IMR-90 (cell line): ENCODE measurements around the gene TRDN. TPM values are rescaled to one million over a fixed set of nuclear protein-coding genes. Genes with fewer than 3 reads are reported as not detected.

Experiments
- ATAC-seq: fragments of 200-7000 bp; cut with Tn5 transposase; 2 replicates; pipeline ENCODE4 v1.9.1; 2020; ENCODE audit warnings: low read depth, mild to moderate bottlenecking, moderate library complexity
- BruUV-seq: library from RNA; stranded (reverse); fragments of 400-500 nt; replicated peaks from 2 replicates; lab custom pipeline; 2021; lab: Mats Ljungman, UMichigan
- CTCF ChIA-PET: fragments of 300-600 bp; formaldehyde crosslinking; extraction: SDS; loops from one replicate; lab custom pipeline; 2021; ENCODE audit warnings: antibody characterized with exemption; lab: Yijun Ruan, JAX
- POLR2A ChIA-PET: fragments of 300-600 bp; sonication (Branson Sonifier 250); formaldehyde crosslinking; loops from one replicate; lab custom pipeline; 2022; ENCODE audit warnings: antibody characterized with exemption; ENCODE audit not compliant: unreplicated experiment; lab: Charles Lee
- DNase-seq: peaks from one replicate; pipeline ENCODE4 v3.0.0; 2013
- H2AFZ ChIP-seq: replicated peaks from 2 replicates; pipeline ENCODE3; 2013; ENCODE audit warnings: low read length, mild to moderate bottlenecking; ENCODE audit not compliant: poor library complexity
- H2AK5ac ChIP-seq: 2 replicates; pipeline ENCODE4 v1.6.1; 2013; ENCODE audit warnings: low read depth, low read length, inconsistent platforms
- H2AK9ac ChIP-seq: replicated peaks from 2 replicates; pipeline ENCODE3; 2013; ENCODE audit warnings: mild to moderate bottlenecking, low read depth, low read length, moderate library complexity; ENCODE audit not compliant: poor library complexity
- H2BK120ac ChIP-seq: 2 replicates; pipeline ENCODE4 v1.6.1; 2013; ENCODE audit warnings: low read depth, low read length, inconsistent platforms
- H2BK15ac ChIP-seq: 3 replicates; pipeline ENCODE4 v1.6.1; 2013; ENCODE audit warnings: low read depth, low read length, inconsistent platforms
- H2BK20ac ChIP-seq: 2 replicates; pipeline ENCODE4 v1.6.1; 2013; ENCODE audit warnings: low read depth, mild to moderate bottlenecking, inconsistent platforms, low read length, moderate library complexity
- H2BK5ac ChIP-seq: 2 replicates; pipeline ENCODE4 v1.6.1; 2013; ENCODE audit warnings: mild to moderate bottlenecking, low read depth, low read length, inconsistent platforms; ENCODE audit not compliant: poor library complexity, severe bottlenecking
- H3K14ac ChIP-seq: replicated peaks from 2 replicates; pipeline ENCODE4 v1.6.1; 2013; ENCODE audit warnings: low read depth, low read length, inconsistent platforms
- H3K18ac ChIP-seq: 2 replicates; pipeline ENCODE4 v1.6.1; 2013; ENCODE audit warnings: low read depth, low read length, control low read depth
- H3K23ac ChIP-seq: 2 replicates; pipeline ENCODE4 v1.6.1; 2013; ENCODE audit warnings: low read depth, low read length, inconsistent platforms
- H3K27ac ChIP-seq: 2 replicates; pipeline ENCODE4 v1.5.1; 2013; ENCODE audit warnings: mild to moderate bottlenecking, control low read depth, low read length; ENCODE audit not compliant: insufficient read depth
- H3K27me3 ChIP-seq: 2 replicates; pipeline ENCODE4 v1.6.1; 2013; ENCODE audit warnings: low read length; ENCODE audit not compliant: control insufficient read depth, insufficient read depth
- H3K36me3 ChIP-seq: 2 replicates; pipeline ENCODE4 v1.6.1; 2013; ENCODE audit warnings: low read length, mixed read lengths; ENCODE audit not compliant: control insufficient read depth, insufficient read depth
- H3K4ac ChIP-seq: 2 replicates; pipeline ENCODE4 v1.6.1; 2013; ENCODE audit warnings: low read depth, low read length, inconsistent platforms
- H3K4me1 ChIP-seq: 2 replicates; pipeline ENCODE4 v1.6.1; 2013; ENCODE audit warnings: low read length, mixed read lengths; ENCODE audit not compliant: control insufficient read depth, insufficient read depth
- H3K4me2 ChIP-seq: 2 replicates; pipeline ENCODE4 v1.6.1; 2013; ENCODE audit warnings: low read depth, mild to moderate bottlenecking, control low read depth, low read length, moderate library complexity
- H3K4me3 ChIP-seq: 2 replicates; pipeline ENCODE4 v1.5.1; 2013; ENCODE audit warnings: low read depth, mild to moderate bottlenecking, control low read depth, low read length, moderate library complexity; ENCODE audit not compliant: insufficient read depth
- H3K56ac ChIP-seq: 2 replicates; pipeline ENCODE4 v1.6.1; 2013; ENCODE audit warnings: low read length, inconsistent platforms; ENCODE audit not compliant: insufficient read depth; ENCODE audit errors: extremely low read depth
- H3K79me1 ChIP-seq, 2 experiments: 2 replicates each; pipeline ENCODE4 v1.6.1; 2013; ENCODE audit warnings: low read length in 2 of 2, inconsistent platforms in 1 of 2, low read depth in 1 of 2
- H3K9ac ChIP-seq: 2 replicates; pipeline ENCODE4 v1.6.1; 2013; ENCODE audit warnings: low read depth, low read length, control low read depth
- H3K9me1 ChIP-seq: 2 replicates; pipeline ENCODE4 v1.6.1; 2013; ENCODE audit warnings: low read length, inconsistent platforms; ENCODE audit not compliant: insufficient read depth
- H3K9me3 ChIP-seq: 2 replicates; pipeline ENCODE4 v1.6.1; 2013; ENCODE audit warnings: low read length; ENCODE audit not compliant: control insufficient read depth, insufficient read depth
- H4K20me1 ChIP-seq: 2 replicates; pipeline ENCODE4 v1.6.1; 2013; ENCODE audit warnings: low read length, inconsistent platforms; ENCODE audit not compliant: insufficient read depth
- H4K5ac ChIP-seq: 2 replicates; pipeline ENCODE4 v1.6.1; 2013; ENCODE audit warnings: mild to moderate bottlenecking, low read depth, low read length, control low read depth
- H4K8ac ChIP-seq, 2 experiments: 2 replicates each; pipeline ENCODE4 v1.6.1; 2013; ENCODE audit warnings: low read depth in 2 of 2, low read length in 2 of 2, control low read depth in 1 of 2, inconsistent platforms in 1 of 2
- H4K91ac ChIP-seq: 2 replicates; pipeline ENCODE4 v1.6.1; 2013; ENCODE audit warnings: low read depth, low read length, inconsistent platforms; ENCODE audit not compliant: insufficient read depth
- BHLHE40 ChIP-seq: fragments of 150-350 bp; IDR thresholded peaks from 2 replicates; pipeline ENCODE4 v1.6.1; 2016; ENCODE audit warnings: mild to moderate bottlenecking, low read depth, low read length
- CEBPB ChIP-seq: IDR thresholded peaks from 2 replicates; pipeline ENCODE4 v1.6.1; 2012; ENCODE audit warnings: low read depth, low read length, improper control_type of control experiment
- CHD1 ChIP-seq: IDR thresholded peaks from 2 replicates; pipeline ENCODE4 v1.6.1; 2012; ENCODE audit warnings: low read depth, low read length, improper control_type of control experiment
- FOS ChIP-seq: fragments of 150-350 bp; IDR thresholded peaks from 2 replicates; pipeline ENCODE4 v1.6.1; 2016; ENCODE audit warnings: low read depth, low read length
- MAFK ChIP-seq: IDR thresholded peaks from 2 replicates; pipeline ENCODE4 v1.6.1; 2012; ENCODE audit warnings: low read depth, low read length, improper control_type of control experiment
- MAZ ChIP-seq: IDR thresholded peaks from 2 replicates; pipeline ENCODE4 v1.6.1; 2012; ENCODE audit warnings: low read depth, mild to moderate bottlenecking, low read length, improper control_type of control experiment, moderate library complexity, borderline replicate concordance
- MXI1 ChIP-seq: IDR thresholded peaks from 2 replicates; pipeline ENCODE4 v1.6.1; 2012; ENCODE audit warnings: low read depth, mild to moderate bottlenecking, low read length, moderate library complexity, borderline replicate concordance
- NFE2L2 ChIP-seq: fragments of 150-350 bp; IDR thresholded peaks from 2 replicates; pipeline ENCODE4 v1.6.1; 2016; ENCODE audit warnings: low read depth, mild to moderate bottlenecking, low read length
- POLR2A ChIP-seq: IDR thresholded peaks from 2 replicates; pipeline ENCODE4 v1.6.1; 2012; ENCODE audit warnings: mild to moderate bottlenecking, low read depth, low read length
- RAD21 ChIP-seq: IDR thresholded peaks from 2 replicates; pipeline ENCODE4 v1.6.1; 2012; ENCODE audit warnings: low read length, improper control_type of control experiment
- RCOR1 ChIP-seq: IDR thresholded peaks from 2 replicates; pipeline ENCODE4 v1.6.1; 2012; ENCODE audit warnings: mild to moderate bottlenecking, low read length, improper control_type of control experiment; ENCODE audit not compliant: insufficient replicate concordance
- RFX5 ChIP-seq: IDR thresholded peaks from 2 replicates; pipeline ENCODE4 v1.8.0; 2012; ENCODE audit warnings: low read depth, mild to moderate bottlenecking, low read length, moderate library complexity
- SMC3 ChIP-seq: fragments of 150-350 bp; IDR thresholded peaks from 2 replicates; pipeline ENCODE4 v1.6.1; 2016; ENCODE audit warnings: low read depth, mild to moderate bottlenecking, antibody characterized with exemption, low read length, moderate library complexity
- dilution Hi-C: fragments of 300-500 bp; cut with HindIII; formaldehyde crosslinking; loops from one replicate; pipeline ENCODE4 v1.14.3; 2018; ENCODE audit warnings: low sequenced_read_pairs; ENCODE audit not compliant: unreplicated experiment
- in situ Hi-C: fragments of 300-500 bp; cut with MboI; formaldehyde crosslinking; loops from 3 replicates; pipeline ENCODE4 v1.14.3; 2019; ENCODE audit warnings: low sequenced_read_pairs, inconsistent platforms, mixed read lengths
- intact Hi-C: fragments of 100-400 bp; cut with micrococcal nuclease; formaldehyde crosslinking; loops from 2 replicates; pipeline ENCODE4 v1.10.0; 2022
- polyA plus RNA-seq, 3 experiments: library from polyadenylated mRNA; depleted of rRNA; stranded (reverse); fragments of >200 nt; gene quantifications; 2 replicates each; pipeline ENCODE4 v1.2.3, GENCODE V29; 2012; ENCODE audit warnings: low replicate concordance in 1 of 3
- total RNA-seq: library from RNA; depleted of rRNA; stranded (reverse); fragments of >200 nt; gene quantifications from 2 replicates; pipeline ENCODE4 v1.2.3, GENCODE V29; 2012
- TF ChIP-seq, protein P1 (sequence below): fragments of 150-350 bp; IDR thresholded peaks from 2 replicates; pipeline ENCODE4 v1.6.1; 2016; ENCODE audit warnings: low read depth, mild to moderate bottlenecking, low read length, moderate library complexity, borderline replicate concordance
- TF ChIP-seq, protein P2 (sequence below): conservative IDR thresholded peaks from 2 replicates; pipeline ENCODE4 v1.5.1; 2012; ENCODE audit warnings: mild to moderate bottlenecking, low read depth, low read length, improper control_type of control experiment
- TF ChIP-seq, protein P3 (sequence below): fragments of 150-350 bp; IDR thresholded peaks from 2 replicates; pipeline ENCODE4 v1.6.1; 2017; ENCODE audit warnings: mild to moderate bottlenecking, antibody characterized with exemption, low read length, low read depth

TRDN gene
- total and polyA plus RNA-seq, 2 of the 4 experiments (the other 2 are of a cell fraction), result not detected

DNA sequence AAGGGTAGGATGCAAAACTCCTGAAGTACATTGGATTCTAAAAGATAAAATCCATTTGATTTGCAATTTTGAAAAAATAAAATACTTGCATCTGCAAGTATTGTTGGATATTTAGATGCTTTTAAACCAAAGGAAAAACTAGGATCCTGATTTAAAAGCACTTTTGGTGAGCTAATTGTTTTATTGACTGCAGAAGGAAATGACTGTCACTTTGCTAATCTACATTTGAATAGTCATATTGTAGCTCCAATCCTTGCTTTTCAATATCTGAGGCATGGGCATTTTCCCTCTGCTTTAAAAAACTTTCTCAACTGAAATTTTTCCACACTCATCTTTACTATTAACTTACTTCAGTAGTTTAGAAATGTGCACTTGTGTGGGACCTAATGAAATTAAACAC is 74.1 kb downstream of the TRDN start:
- ATAC-seq (no peak), DNase-seq (no peak)
- Histone ChIP-seq H2AK9ac (no peak overlapping the region), H3K4me2 (no peak overlapping the region), H3K9ac (no peak overlapping the region), H3K56ac (no peak overlapping the region), H3K23ac (no peak overlapping the region), H3K27ac (no peak overlapping the region), H3K14ac (no peak overlapping the region), H2BK120ac (no peak overlapping the region), H2BK5ac (no peak overlapping the region), H4K5ac (no peak overlapping the region), H4K8ac (no peak overlapping the region), H3K36me3 (no peaks in the 10 kb centered on the region), H2BK20ac (no peak overlapping the region), H3K9me3 (no peaks in the 10 kb centered on the region; the same call in 1 of the 2 replicates), H4K91ac (no peak overlapping the region), H3K4ac (no peak overlapping the region), H4K20me1 (no peaks in the 10 kb centered on the region), H3K9me1 (no peaks in the 10 kb centered on the region), H3K79me1 (no peaks in the 10 kb centered on the region), H2AK5ac (no peak overlapping the region), H2AFZ (no peak overlapping the region), H3K18ac (no peak overlapping the region), H3K27me3 (no peaks in the 10 kb centered on the region), H2BK15ac (no peak overlapping the region), H3K4me1 (no peaks in the 10 kb centered on the region), H3K4me3 (no peak overlapping the region)
- ChIA-PET POLR2A (no interaction called here), CTCF (no interaction called here)
- TF ChIP-seq MAZ, result no peak
- no peak for TF ChIP-seq MXI1
- no peak for TF ChIP-seq MAFK
- TF ChIP-seq CHD1, result no peak
- no peak for TF ChIP-seq CEBPB
- TF ChIP-seq RCOR1, result no peak
- TF ChIP-seq SMC3, result no peak
- no peak for TF ChIP-seq RAD21
- TF ChIP-seq, protein P1, sequence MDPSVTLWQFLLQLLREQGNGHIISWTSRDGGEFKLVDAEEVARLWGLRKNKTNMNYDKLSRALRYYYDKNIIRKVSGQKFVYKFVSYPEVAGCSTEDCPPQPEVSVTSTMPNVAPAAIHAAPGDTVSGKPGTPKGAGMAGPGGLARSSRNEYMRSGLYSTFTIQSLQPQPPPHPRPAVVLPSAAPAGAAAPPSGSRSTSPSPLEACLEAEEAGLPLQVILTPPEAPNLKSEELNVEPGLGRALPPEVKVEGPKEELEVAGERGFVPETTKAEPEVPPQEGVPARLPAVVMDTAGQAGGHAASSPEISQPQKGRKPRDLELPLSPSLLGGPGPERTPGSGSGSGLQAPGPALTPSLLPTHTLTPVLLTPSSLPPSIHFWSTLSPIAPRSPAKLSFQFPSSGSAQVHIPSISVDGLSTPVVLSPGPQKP, result no peak
- no peak for TF ChIP-seq NFE2L2
- TF ChIP-seq FOS, result no peak
- TF ChIP-seq POLR2A, result no peak
- TF ChIP-seq, protein P2, sequence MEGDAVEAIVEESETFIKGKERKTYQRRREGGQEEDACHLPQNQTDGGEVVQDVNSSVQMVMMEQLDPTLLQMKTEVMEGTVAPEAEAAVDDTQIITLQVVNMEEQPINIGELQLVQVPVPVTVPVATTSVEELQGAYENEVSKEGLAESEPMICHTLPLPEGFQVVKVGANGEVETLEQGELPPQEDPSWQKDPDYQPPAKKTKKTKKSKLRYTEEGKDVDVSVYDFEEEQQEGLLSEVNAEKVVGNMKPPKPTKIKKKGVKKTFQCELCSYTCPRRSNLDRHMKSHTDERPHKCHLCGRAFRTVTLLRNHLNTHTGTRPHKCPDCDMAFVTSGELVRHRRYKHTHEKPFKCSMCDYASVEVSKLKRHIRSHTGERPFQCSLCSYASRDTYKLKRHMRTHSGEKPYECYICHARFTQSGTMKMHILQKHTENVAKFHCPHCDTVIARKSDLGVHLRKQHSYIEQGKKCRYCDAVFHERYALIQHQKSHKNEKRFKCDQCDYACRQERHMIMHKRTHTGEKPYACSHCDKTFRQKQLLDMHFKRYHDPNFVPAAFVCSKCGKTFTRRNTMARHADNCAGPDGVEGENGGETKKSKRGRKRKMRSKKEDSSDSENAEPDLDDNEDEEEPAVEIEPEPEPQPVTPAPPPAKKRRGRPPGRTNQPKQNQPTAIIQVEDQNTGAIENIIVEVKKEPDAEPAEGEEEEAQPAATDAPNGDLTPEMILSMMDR, result no peak
- no peak for TF ChIP-seq BHLHE40
- TF ChIP-seq, protein P3, sequence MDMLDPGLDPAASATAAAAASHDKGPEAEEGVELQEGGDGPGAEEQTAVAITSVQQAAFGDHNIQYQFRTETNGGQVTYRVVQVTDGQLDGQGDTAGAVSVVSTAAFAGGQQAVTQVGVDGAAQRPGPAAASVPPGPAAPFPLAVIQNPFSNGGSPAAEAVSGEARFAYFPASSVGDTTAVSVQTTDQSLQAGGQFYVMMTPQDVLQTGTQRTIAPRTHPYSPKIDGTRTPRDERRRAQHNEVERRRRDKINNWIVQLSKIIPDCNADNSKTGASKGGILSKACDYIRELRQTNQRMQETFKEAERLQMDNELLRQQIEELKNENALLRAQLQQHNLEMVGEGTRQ, result no peak
- no peak for TF ChIP-seq RFX5
- dilution Hi-C loops (no loop called here), intact Hi-C loops (no loop called here), in situ Hi-C loops (no loop called here)
- no TSS peak for BruUV-seq
